ENCODE measurements around the gene ZNF43.
A peak's percentile ranks its signal among the peaks of the same experiment; 100 is the strongest.
"Not testable (repeated sequence)": the region's sequence is repeated elsewhere in the genome, so short reads cannot be mapped to it uniquely, and the experiment has no call there.

The ZNF43 gene

DNA sequence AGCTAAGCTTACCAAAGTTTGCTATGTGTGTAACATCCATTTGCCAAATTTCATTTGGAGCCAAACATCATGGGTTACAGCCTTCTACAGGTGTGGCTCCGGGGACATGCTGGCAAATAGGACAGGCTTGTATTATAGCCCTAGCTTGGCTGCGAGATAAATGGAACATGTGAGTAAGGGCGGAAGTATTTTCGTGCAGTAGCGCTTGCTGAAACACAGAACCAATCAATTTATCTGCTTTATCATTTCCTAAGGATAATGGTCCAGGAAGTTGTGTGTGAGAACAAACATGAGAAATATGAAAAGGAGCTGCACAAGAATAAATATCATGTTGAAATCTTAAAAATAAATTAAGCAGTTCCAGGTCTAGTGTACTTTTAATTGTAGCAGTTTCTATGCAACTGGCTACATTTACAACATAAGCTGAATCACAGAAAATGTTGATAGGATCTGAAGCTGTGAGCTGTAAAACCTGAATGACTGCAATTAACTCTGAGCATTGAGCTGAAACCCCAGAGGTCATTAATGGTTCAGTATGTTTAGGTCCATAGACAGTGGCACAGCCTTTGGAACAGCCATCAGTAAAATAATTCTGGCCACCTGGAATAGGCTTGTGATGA, 46.4 kb downstream of the ZNF43 start:
- no peak for DNase-seq

- no peak for DNase-seq
Measured at GRCh38 chr19:21786936-21787335, 49.0 kb downstream of the ZNF43 start.

DNA sequence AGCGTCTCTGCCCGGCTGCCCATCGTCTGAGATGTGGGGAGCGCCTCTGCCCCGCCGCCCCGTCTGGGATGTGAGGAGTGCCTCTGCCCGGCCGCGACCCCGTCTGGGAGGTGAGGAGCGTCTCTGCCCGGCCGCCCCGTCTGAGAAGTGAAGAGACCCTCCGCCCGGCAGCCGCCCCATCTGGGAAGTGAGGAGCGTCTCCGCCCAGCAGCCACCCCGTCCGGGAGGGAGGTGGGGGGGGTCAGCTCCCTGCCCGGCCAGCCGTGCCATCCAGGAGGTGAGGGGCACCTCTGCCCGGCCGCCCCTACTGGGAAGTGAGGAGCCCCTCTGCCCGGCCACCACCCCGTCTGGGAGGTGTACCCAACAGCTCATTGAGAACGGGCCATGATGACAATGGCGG, 60.2 kb downstream of the ZNF43 start:
- not testable (repeated sequence) for DNase-seq

- DNase-seq: peak; percentile 90
Measured at GRCh38 chr19:21767065-21767800, 68.7 kb downstream of the ZNF43 start, which contains the start of gene ZNF100. Gene ZNF100, minus strand, starts transcription at chr19:21767579. Its CDS starts 150 bp downstream, at chr19:21767429.

- not testable (repeated sequence) for DNase-seq
Measured at GRCh38 chr19:21766705-21767064, 69.3 kb downstream of the ZNF43 start.

- peak; percentile 28 for DNase-seq
Measured at GRCh38 chr19:21765151-21765550, 70.8 kb downstream of the ZNF43 start.

DNA sequence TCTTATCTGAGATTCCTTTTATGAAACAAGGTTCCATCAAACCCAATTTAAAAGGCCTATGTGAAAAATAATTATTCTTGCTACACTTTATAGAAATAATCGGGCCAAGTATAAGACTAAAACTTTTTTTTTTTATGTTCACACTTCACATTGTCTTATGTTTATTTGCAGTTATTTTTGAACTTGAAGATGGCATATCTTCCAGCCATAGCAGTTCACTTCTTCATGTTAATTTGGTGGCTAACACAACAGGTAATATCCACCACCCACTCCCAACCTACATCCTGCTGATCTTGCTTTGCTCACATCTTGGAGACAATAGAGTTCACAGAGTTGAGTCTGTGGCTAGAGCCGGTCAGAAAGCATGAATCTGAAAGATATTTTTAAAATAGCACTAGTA, 74.4 kb downstream of the ZNF43 start:
- DNase-seq: not testable (repeated sequence)

DNA sequence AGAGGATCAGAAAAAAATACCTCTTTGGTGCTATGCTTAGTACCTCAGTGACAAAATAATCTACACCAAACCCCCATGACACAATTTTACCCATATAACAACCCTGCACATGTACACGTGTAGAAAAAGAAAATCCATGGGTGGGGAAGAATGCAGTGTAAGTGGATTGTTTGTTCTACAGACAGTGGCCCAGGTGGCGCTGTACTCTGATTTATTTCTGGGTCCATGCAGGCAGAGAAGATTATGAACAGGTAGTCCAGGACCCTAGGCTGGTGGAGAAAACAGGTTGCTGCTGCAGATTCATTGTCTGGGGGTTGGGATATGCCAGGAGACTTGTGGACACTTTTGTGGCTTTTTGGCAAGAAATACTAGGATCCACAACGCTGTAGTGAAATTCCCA, 77.7 kb downstream of the ZNF43 start:
- DNase-seq: no peak

DNA sequence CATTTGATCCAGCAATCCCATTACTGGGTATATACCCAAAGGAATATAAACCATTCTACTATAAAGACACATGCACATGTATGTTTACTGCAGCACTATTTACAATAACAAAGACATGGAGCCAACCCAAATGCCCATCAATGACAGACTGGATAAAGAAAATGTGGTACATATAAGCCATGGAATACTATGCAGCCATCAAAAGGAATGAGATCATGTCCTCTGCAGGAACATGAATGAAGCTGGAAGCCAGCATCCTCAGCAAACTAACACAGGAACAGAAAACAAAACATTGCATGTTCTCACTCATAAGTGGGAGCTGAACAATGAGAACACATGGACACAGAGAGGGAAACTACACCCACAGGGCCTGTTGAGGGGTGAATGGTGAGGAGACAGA, 80.4 kb downstream of the ZNF43 start:
- DNase-seq: not testable (repeated sequence)

Data from stimulated activated CD4-positive, alpha-beta T cell treated with anti-CD3 and anti-CD28 coated beads, Interleukin-4, amount 100 ng/mL, for 24 hours (primary cell).